ENCODE data around the gene PYM1.

DNA sequence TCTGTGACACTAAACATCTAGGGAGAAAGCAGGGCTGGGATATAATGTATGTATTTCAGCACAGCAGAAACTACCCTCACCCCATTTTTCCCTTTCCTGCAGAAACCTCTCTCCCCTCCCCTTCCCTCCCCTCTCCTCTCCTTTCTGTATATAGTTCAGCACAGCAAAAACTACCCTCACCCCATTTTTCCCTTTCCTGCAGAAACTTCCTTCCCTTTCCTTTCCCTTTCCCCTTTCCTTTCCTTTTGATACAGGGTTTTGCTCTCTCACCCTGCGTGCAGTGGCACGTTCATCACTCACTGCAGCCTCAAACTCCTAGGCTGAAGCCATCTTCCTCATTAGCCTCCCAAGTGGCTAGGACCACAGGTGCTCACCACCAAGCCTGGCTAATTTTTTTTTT is 36.1 kb upstream of the PYM1 start:
- TF ChIP-seq, protein P1, sequence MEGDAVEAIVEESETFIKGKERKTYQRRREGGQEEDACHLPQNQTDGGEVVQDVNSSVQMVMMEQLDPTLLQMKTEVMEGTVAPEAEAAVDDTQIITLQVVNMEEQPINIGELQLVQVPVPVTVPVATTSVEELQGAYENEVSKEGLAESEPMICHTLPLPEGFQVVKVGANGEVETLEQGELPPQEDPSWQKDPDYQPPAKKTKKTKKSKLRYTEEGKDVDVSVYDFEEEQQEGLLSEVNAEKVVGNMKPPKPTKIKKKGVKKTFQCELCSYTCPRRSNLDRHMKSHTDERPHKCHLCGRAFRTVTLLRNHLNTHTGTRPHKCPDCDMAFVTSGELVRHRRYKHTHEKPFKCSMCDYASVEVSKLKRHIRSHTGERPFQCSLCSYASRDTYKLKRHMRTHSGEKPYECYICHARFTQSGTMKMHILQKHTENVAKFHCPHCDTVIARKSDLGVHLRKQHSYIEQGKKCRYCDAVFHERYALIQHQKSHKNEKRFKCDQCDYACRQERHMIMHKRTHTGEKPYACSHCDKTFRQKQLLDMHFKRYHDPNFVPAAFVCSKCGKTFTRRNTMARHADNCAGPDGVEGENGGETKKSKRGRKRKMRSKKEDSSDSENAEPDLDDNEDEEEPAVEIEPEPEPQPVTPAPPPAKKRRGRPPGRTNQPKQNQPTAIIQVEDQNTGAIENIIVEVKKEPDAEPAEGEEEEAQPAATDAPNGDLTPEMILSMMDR (IDR thresholded peaks at IDR 0.05 in 8 of 11, conservative IDR thresholded peaks at IDR 0.05 in 3 of 11) = no peak
- TF ChIP-seq POLR2A (IDR thresholded peaks at IDR 0.05) (no peak), POLR2AphosphoS5 (IDR thresholded peaks at IDR 0.05) (no peak)
